Activated CD8-positive, alpha-beta memory T cell treated with anti-CD3 and anti-CD28 coated beads, Interleukin-2, amount 50 U/mL, for 24 hours (primary cell): ENCODE measurements around the gene PP2D1.
A peak's percentile ranks its signal among the peaks of the same experiment; 100 is the strongest.
"Not testable (repeated sequence)": the region's sequence is repeated elsewhere in the genome, so short reads cannot be mapped to it uniquely, and the experiment has no call there.

Experiments used
- DNase-seq: peaks from one replicate; pipeline ENCODE4 v3.0.0-alpha.2; 2020; ENCODE audit errors: extremely low read depth

PP2D1 gene

DNA sequence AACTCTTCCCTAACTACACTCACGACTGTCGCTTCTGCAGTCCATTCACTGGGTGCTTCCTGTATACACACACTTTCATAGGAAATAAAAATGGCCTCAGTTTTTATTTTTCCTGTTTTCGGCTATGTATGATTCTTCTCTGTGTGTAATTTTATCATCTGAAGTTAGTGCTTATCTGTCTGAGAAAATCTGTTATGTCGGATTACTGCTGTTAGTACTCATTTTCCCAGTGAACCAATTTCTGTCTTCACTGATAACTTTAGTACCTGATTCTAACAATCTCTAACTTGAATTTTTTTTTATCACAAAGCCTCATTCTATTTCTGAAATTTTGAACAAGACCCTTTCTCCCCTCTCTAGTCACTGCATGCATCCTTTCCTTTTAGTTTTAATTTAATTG, 44.3 kb downstream of the PP2D1 start:
- no peak for DNase-seq

- no peak for DNase-seq
Measured at GRCh38 chr3:19967208-19967607, 44.9 kb downstream of the PP2D1 start.

- no peak for DNase-seq
Measured at GRCh38 chr3:19961960-19962359, 50.1 kb downstream of the PP2D1 start.

- DNase-seq: no peak
Measured at GRCh38 chr3:19960696-19961095, 51.4 kb downstream of the PP2D1 start.

GRCh38 chr3:19959505-19959904, 52.6 kb downstream of the PP2D1 start:
- no peak for DNase-seq

DNA sequence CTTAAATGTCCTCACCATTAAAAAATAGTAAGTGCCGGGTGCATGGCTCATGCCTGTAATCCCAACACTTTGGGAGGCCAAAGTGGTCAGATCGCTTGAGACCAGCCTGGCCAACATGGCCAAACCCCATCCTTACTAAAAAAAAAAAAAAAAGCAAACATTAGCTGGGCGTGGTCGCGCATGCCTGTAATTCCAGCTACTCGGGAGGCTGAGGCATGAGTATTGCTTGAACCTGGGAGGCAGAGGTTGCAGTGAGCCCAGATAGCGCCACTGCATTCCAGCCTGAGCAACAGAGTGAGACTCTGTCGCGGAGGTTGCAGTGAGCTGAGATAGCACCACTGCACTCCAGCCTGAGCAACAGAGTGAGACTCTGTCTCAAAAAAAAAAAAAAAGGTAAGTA, 54.7 kb downstream of the PP2D1 start:
- not testable (repeated sequence) for DNase-seq

DNA sequence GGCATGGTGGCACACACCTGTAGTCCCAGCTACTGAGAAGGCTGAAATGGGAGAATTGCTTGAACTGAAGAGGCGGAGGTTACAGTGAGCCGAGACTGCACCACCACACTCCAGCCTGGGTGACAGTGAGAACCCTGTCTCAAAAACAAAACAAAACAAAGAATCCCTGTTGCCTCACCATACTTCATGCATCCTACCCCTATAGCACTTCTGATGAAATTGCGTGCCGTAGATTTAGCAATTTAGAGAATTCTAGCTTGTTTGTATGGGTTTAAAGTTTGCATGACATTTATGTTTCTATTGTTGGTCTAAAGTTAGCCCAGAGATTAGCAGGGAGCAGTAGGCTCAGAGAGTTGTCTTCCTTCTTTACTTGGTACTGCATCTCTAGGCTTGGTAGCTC, 57.4 kb downstream of the PP2D1 start:
- no peak for DNase-seq

GRCh38 chr3:19950316-19950715, 61.7 kb downstream of the PP2D1 start:
- no peak for DNase-seq

DNA sequence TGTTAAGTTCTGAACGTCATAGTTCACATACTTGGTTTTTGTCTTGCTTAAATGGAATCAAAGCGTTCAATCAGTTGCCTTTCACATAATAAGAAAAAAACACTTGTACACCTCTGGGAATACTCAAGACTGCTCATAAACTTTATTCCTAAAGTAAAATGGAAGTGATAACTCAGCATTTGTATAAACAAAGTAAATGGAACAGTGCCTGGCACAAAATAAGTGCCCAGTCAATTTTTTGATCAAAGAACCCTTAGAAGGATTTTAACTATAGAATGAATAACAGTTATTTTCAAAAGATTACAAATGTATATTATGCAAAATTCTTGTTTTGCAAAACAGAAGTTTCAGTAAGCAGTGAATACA, 63.9 kb downstream of the PP2D1 start:
- no peak for DNase-seq

- DNase-seq: peak; percentile 10
Measured at GRCh38 chr3:19947549-19948225, 64.4 kb downstream of the PP2D1 start.

GRCh38 chr3:19946832-19947548, 65.1 kb downstream of the PP2D1 start, which contains the start of gene RAB5A:
Gene RAB5A, plus strand, starts transcription at chr3:19947097. Its CDS starts 3,802 bp downstream, at chr3:19950899.
- DNase-seq: peak; percentile 94

DNA sequence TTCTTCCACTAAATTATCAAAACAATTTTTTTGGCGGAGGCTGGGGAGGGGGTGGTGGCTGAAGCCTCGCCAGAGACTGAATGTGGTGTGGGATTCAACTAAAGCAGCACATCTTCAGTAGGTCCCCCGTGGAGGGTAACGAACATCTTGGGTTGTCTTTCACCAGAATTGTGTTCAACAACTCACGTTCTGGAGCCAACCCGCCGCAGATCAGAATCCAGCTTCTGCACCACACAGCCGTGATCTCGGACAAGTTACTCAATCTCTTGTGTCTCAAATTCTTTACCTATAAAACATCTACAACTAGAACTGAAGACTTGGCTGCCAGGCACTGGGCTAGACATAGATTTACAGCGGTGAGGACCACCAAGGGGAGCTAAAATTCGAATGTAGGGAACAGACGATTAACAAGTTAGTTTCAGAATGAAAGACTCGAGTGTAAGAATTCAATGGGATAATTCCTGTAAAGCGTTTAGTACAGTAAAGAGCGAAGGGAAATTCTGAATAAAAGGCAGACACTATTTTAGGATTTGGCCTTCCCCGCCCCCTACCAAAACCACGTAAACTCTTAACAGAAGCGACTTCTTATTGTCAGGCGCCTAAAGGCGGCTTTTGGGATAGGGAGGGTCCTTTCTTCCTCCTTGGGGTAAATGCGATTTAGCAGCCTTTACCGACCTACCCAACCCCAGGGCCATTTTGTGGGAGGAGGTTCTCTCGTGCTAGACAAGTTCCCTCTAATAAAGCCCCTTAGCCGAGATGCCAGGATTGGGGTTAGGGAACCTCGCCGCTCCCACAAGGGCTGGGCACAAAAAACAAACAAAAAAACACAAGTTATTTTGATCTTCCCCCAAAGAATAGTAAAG, 65.9 kb downstream of the PP2D1 start:
- no peak for DNase-seq

DNA sequence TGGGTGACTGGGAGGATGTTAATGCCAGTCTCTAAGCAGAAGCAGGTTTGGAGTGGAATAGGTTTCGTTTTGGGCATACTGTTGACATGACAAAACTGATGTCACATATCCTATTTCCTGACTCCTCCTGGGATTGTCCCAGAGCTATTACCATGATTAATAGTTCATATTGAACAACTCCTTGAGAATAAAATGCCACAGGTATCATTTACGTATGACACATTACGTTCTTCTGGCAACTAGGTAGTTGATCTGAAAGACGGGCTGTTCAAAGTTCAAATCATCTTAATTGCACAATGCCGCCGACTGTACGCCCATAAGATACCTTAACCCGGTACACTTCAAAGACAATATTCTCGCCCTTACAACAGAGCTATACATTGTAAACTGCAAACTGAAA, 66.5 kb downstream of the PP2D1 start:
- DNase-seq: no peak

DNA sequence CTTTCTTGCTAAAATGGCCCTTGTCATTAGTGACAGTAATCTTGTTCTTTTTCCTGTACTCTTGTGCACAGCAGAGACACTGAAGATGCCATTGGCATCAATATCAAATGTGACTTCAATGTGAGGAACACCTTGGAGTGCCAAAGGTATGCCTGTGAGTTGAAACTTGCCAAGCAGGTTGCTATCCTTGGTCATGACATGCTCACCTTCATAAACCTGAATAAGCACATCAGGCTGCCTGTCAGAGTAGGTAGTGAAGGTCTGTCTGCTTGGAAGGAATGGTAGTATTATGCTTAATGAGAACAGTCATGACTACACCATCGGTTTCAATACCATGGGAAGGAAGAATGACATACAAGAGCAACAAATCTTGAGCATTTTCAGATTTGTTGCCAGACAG, 71.4 kb downstream of the PP2D1 start:
- no peak for DNase-seq

DNA sequence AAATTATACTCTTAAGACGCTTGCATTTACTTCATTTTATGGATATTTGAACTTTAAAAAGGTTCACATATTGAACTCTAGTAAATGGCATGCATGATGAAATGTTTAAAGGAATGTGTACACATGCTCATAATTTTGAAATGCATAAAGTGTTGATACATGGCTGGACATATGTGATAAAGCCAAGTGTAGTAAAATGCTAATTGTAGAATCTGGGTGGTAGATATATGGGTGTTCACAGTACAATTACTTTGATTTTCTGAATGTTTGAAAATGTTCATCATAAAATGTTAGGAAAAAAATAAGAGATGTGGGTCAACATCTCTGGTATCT, 73.8 kb downstream of the PP2D1 start:
- no peak for DNase-seq

GRCh38 chr3:19937459-19938294, 74.4 kb downstream of the PP2D1 start:
- no peak for DNase-seq
